Loucy (cell line): ENCODE data around the gene NHEJ1.

Source experiments
- CTCF ChIP-seq: fragments of 200-600 bp; sonication (generic); conservative IDR thresholded peaks from 2 replicates; pipeline ENCODE4 v1.5.1; 2014; ENCODE audit warnings: mild to moderate bottlenecking, antibody characterized with exemption, low read length
- EZH2phosphoT487 ChIP-seq: fragments of 200-600 bp; IDR thresholded peaks from 2 replicates; pipeline ENCODE4 v1.6.1; 2018; ENCODE audit warnings: antibody characterized with exemption, mild to moderate bottlenecking, moderate library complexity, borderline replicate concordance

- TF ChIP-seq CTCF (no peak), EZH2phosphoT487 (no peak)
These were observed 78.2 kb downstream of the NHEJ1 start for GRCh38 chr2:219082332-219082958.
